ENCODE results near the gene GET3.
"Not testable (repeated sequence)": the region's sequence is repeated elsewhere in the genome, so short reads cannot be mapped to it uniquely, and the experiment has no call there.

GET3 gene

GRCh38 chr19:12715929-12716328 is 21.4 kb upstream of the GET3 start:
- no peak for DNase-seq (ENCODE audit: low read depth in 2 of 2)

GRCh38 chr19:12720296-12720695 is 17.0 kb upstream of the GET3 start:
- no peak for DNase-seq (ENCODE audit: low read depth in 2 of 2)

DNA sequence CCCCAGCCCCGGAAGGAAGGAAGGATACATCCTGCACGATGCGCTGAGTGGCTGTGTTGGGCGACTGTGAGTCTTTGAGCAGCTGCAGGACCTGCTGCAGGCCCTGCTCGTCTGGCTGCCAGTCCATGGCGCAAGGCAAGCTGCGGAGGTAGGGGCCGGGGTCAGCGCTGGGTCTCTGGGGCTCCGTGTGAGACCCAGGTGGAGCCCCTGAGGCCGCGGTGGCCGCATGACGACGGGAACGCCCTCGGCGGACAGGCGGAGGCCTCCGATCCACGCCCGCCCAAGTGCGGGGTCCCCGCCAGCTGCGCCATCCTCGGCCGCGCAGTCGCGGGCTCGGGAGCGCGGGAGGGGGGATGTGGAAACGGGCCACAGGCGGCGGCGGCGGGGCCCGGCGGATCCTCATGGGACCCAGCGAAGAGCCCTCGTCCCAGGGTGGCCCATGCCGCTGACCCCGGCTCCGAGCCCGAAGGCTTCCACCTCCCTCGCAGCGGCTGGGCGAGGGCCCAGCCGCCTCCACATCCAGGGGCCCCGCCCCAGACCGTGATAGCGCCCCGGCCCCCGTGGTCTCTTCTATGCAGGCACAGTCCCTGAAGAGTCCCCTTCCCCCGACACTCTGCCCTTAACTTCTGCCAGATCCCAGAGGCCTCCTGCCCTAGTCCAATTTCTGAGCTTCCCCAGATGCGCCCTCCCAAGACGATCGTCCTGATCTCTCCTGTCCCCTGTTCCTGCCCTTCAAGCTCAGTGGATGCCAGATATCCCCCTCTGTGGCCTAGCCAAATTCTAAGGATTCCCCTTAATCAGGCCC is 16.2 kb upstream of the GET3 start:
- DNase-seq (ENCODE audit: low read depth in 2 of 2) = no peak

GRCh38 chr19:12721656-12722565 is 15.4 kb upstream of the GET3 start:
- DNase-seq (ENCODE audit: low read depth in 2 of 2) = no peak

GRCh38 chr19:12722566-12723380 is 14.5 kb upstream of the GET3 start:
- DNase-seq (ENCODE audit: low read depth in 2 of 2) = peak; percentile 83 to 87

DNA sequence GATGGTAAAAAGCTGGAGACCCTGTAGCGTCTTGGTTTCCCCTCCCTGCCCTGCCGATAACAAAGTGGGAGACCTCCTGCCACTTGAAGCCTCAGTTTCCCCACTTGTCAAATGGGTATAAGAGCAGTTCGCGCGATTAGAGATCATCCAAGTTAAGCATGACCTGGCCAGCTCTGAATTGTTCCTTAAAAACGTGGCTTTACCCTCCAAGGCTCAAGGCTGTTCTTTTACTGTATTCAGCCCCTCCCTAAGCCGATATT is 14.0 kb upstream of the GET3 start:
- no peak for DNase-seq (ENCODE audit: low read depth in 2 of 2)

DNA sequence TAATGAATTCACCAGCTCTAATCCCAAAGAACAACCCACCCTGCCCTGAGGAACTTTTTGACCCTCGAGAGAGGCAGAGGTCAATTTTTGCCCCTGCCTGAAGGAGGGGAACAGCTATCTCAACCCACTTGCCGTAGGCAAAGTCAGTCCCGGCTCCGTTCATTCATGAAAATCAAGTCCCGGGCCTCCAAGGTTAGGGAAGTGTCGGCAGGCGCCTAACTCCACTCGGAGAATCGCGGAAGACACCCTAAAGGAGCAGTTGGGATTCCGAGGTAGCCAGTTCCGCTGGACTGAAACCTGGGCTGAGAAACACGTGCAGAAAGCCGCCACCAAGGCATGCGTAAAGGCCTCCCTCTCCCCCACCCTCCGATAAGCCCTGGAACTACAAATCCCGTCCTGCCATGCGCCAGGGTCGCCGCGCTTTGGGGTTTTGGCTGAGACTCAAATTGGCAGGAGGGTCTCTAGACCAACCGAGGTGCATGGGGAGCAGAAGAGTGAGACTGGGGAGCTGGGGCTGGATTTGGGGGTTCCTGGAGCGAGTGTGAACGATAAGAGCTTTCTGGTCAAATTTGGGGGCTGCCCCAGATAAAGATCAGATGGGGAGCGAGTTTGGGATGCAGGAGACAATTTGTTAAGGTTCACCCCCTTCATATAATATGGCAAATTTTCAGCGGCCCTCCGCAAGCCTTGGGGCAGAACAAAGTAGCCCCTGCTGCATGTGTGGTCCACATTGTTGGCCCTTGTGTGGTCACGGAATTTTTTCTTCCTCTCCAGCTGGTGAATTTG is 13.5 kb upstream of the GET3 start, which contains the start of gene TNPO2:
TSS of gene TNPO2 (minus strand) at position 292 of the 786 bp plus-strand sequence. CDS start 2,955 bp downstream, outside the sequence.
- peak; percentile 58 to 69 for DNase-seq (ENCODE audit: low read depth in 2 of 2)

- DNase-seq (ENCODE audit: low read depth in 2 of 2) = not testable (repeated sequence)
Observed at GRCh38 chr19:12725612-12726011, 11.7 kb upstream of the GET3 start.

- DNase-seq (ENCODE audit: low read depth in 2 of 2) = no peak
Observed at GRCh38 chr19:12726988-12727316, 10.3 kb upstream of the GET3 start.

DNA sequence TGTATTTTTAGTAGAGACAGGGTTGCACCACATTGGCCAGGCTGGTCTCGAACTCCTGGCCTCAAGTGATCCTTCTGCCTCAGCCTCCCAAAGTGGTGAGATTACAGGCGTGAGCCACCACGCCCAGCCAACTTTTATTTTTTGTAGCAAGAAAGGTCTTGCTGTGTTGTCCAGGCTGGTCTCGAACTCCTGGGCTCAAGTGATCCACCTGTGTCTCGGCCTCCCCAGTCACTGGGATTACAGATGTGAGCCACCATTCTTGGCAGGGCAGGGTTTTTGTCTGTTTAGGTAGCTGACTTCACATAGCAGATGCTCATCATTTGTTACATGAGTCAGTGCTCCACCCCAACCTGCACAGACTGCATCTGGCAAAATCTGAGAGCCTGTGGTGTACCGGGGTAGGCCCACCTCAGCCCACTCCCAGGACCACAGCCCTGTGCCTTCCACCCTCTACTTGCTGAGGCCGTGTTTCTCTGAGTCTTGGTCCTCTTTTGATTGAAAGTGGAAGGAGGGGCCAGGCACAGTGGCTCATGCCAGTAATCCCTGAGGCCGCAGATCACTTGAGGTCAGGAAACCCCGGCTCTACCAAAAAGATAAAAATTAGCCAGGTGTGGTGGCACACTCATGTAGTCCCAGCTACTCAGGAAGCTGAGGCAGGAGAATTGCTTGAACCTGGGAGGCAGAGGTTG is 9.4 kb upstream of the GET3 start:
- DNase-seq (ENCODE audit: low read depth in 2 of 2) = no peak

DNA sequence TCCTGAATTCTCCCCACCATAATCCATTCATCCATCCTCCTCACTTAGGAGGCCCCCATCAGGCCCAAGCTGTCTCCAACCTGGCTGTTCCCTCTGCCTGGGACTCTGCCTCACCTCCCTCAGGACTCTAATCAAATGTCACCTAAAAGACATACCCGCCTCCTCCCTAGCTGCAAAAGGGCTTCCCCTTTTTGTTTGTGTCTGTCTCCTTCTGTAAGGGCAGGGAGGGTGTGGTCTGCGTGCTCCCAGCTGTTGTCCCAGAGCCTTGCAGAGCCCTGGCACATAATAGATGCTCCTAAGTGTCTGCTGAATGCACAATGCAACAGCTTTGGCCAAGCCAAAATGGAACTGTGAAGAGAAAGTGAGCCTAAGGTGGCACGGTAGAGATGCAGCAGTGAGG is 7.2 kb upstream of the GET3 start:
- no peak for DNase-seq (ENCODE audit: low read depth in 2 of 2)

GRCh38 chr19:12731337-12731736 is 6.0 kb upstream of the GET3 start:
- no peak for DNase-seq (ENCODE audit: low read depth in 2 of 2)

GRCh38 chr19:12733369-12734214 is 3.7 kb upstream of the GET3 start:
- DNase-seq (ENCODE audit: low read depth in 2 of 2) = peak; percentile 39 to 45

- DNase-seq (ENCODE audit: low read depth in 2 of 2) = no peak
Observed at GRCh38 chr19:12737835-12738351, 596 bp downstream of the GET3 start.

GRCh38 chr19:12745166-12745897 is 8.0 kb downstream of the GET3 start:
- DNase-seq (ENCODE audit: low read depth in 2 of 2) = no peak

- no peak for DNase-seq (ENCODE audit: low read depth in 2 of 2)
Observed at GRCh38 chr19:12748489-12748888, 11.2 kb downstream of the GET3 start.

GRCh38 chr19:12749938-12750521 is 12.7 kb downstream of the GET3 start:
- no peak for DNase-seq (ENCODE audit: low read depth in 2 of 2)

DNA sequence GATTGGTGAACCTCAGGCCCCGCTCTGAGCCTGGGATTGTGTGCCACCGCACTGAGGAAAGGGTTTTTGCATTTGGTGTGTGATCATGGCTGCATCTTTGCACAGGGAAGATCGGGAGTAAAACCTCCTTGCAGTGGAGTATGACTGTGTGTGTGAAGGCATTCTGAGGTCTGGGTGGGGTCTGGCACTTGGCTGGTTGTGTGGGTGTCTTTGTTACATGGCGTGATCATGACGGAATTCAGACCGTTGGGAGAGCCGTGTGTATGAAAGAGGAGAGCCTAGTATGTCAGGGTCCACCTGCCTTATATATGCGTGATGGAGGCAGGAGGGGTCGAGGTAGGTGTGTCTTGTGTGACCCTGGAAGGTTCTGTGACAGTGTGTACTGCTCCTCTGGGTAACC is 13.6 kb downstream of the GET3 start:
- DNase-seq (ENCODE audit: low read depth in 2 of 2) = no peak

GRCh38 chr19:12751635-12752034 is 14.3 kb downstream of the GET3 start, which contains the start of gene BEST2:
BEST2 (plus strand) TSS chr19:12751791; CDS start chr19:12752593, 802 bp downstream.
- no peak for DNase-seq (ENCODE audit: low read depth in 2 of 2)

All from activated CD4-positive, alpha-beta T cell treated with anti-CD3 and anti-CD28 coated beads for 24 hours (primary cell).